Smooth muscle cell (in vitro differentiated cells): ENCODE measurements around the gene PCDHA2. TPM values are rescaled to one million over a fixed set of nuclear protein-coding genes. Genes with fewer than 3 reads are reported as not detected.
"Not testable (repeated sequence)": the region's sequence is repeated elsewhere in the genome, so short reads cannot be mapped to it uniquely, and the experiment has no call there.

Source experiments
- DNase-seq: peaks from one replicate; lab custom pipeline; 2025; ENCODE audit not compliant: unreplicated experiment; lab: John Stamatoyannopoulos, UW
- H2AFZ ChIP-seq: fragments of 200-600 bp; sonication (generic); 2 replicates; pipeline ENCODE4 v1.6.0; 2016; ENCODE audit warnings: antibody characterized with exemption, low read depth, mild to moderate bottlenecking
- H3F3A ChIP-seq: fragments of 200-600 bp; sonication (generic); 2 replicates; pipeline ENCODE4 v1.6.0; 2017; ENCODE audit warnings: antibody characterized with exemption, low read depth
- H3K27ac ChIP-seq: fragments of 200-600 bp; sonication (generic); 2 replicates; pipeline ENCODE4 v1.5.1; 2016; ENCODE audit warnings: low read depth, mild to moderate bottlenecking
- H3K27me3 ChIP-seq: fragments of 200-600 bp; sonication (generic); 2 replicates; pipeline ENCODE4 v1.6.1; 2016; ENCODE audit warnings: low read depth, mild to moderate bottlenecking
- H3K36me3 ChIP-seq: fragments of 200-600 bp; sonication (generic); 2 replicates; pipeline ENCODE4 v1.5.1; 2016; ENCODE audit warnings: low read depth
- H3K4me1 ChIP-seq: fragments of 200-600 bp; sonication (generic); 2 replicates; pipeline ENCODE4 v1.5.1; 2016; ENCODE audit warnings: low read depth
- H3K4me2 ChIP-seq: fragments of 200-600 bp; sonication (generic); 2 replicates; pipeline ENCODE4 v1.6.0; 2016; ENCODE audit warnings: mild to moderate bottlenecking
- H3K4me3 ChIP-seq: fragments of 200-600 bp; sonication (generic); 2 replicates; pipeline ENCODE4 v1.5.1; 2016; ENCODE audit warnings: mild to moderate bottlenecking
- H3K79me2 ChIP-seq: fragments of 200-600 bp; sonication (generic); 2 replicates; pipeline ENCODE4 v1.6.0; 2016; ENCODE audit warnings: low read depth, mild to moderate bottlenecking
- H3K9ac ChIP-seq: fragments of 200-600 bp; sonication (generic); 2 replicates; pipeline ENCODE4 v1.6.0; 2016; ENCODE audit warnings: low read depth
- H3K9me3 ChIP-seq: fragments of 200-600 bp; sonication (generic); replicated peaks from 2 replicates; pipeline ENCODE4 v1.5.1; 2016; ENCODE audit warnings: low read depth
- H4K20me1 ChIP-seq: fragments of 200-600 bp; sonication (generic); 2 replicates; pipeline ENCODE4 v1.6.0; 2016; ENCODE audit warnings: low read depth
- CTCF ChIP-seq: fragments of 200-600 bp; sonication (generic); IDR thresholded peaks from 2 replicates; pipeline ENCODE4 v1.5.1; 2017; ENCODE audit warnings: borderline replicate concordance, mild to moderate bottlenecking, antibody characterized with exemption; ENCODE audit not compliant: insufficient read depth, poor library complexity, severe bottlenecking
- WGBS: methylation state at CpG from one replicate; pipeline ENCODE4 v1.1.7; 2016; ENCODE audit warnings: low lambda C conversion rate; 5-methylcytosine and 5-hydroxymethylcytosine counted together
- polyA plus RNA-seq: library from polyadenylated mRNA; unstranded; fragments of >200 nt; fragmentation: Nextera tagmentation; extraction: Ambion mirVana; gene quantifications from 2 replicates; pipeline ENCODE4 v1.2.1, GENCODE V29; 2016
- total RNA-seq: library from RNA; depleted of rRNA; stranded (reverse); fragments of >200 nt; gene quantifications from 2 replicates; pipeline ENCODE4 v1.2.3, GENCODE V29; 2014

PCDHA2 gene
- total and polyA plus RNA-seq, 2 experiments from 2014 or later: 2.7 to 4.7 TPM

- H3F3A ChIP-seq: no peaks in the 10 kb centered on the region
- H3K4me2 ChIP-seq: no peak overlapping the region
- H3K27ac ChIP-seq: no peak overlapping the region
- no peak overlapping the region for H3K9ac ChIP-seq
- WGBS: 81% methylated on average over 4 of the region's 4 CpGs
- no peaks in the 10 kb centered on the region for H3K27me3 ChIP-seq
- no peaks in the 10 kb centered on the region for H3K4me1 ChIP-seq
- no peak for TF ChIP-seq CTCF
- H3K9me3 ChIP-seq: peaks cover 65% of the 10 kb centered on the region
- H3K79me2 ChIP-seq: no peaks in the 10 kb centered on the region
- no peak overlapping the region for H3K4me3 ChIP-seq
- H2AFZ ChIP-seq: no peak overlapping the region
- H4K20me1 ChIP-seq: no peaks in the 10 kb centered on the region
- no peak for DNase-seq
- H3K36me3 ChIP-seq: peaks cover 6% of the 10 kb centered on the region
Measured at GRCh38 chr5:140767444-140767843, 27.2 kb upstream of the PCDHA2 start.

GRCh38 chr5:140780512-140780911 is 14.1 kb upstream of the PCDHA2 start:
- Histone ChIP-seq H3K9me3 (peaks cover 4% of the 10 kb centered on the region), H2AFZ (no peak overlapping the region), H3K4me2 (no peak overlapping the region)

GRCh38 chr5:140785905-140786686 is 8.6 kb upstream of the PCDHA2 start, which contains the start of gene PCDHA1:
Gene PCDHA1 (plus strand): TSS chr5:140786140.
- 85% methylated on average over 29 of the region's 29 CpGs for whole genome bisulfite sequencing
- Histone ChIP-seq H3K9ac (no peak within 1 kb of the TSS), H2AFZ (no peak within 1 kb of the TSS), H4K20me1 (no peaks in the 10 kb centered on the region), H3K79me2 (no peaks in the 10 kb centered on the region), H3K36me3 (no peaks in the 10 kb centered on the region), H3K4me1 (no peaks in the 10 kb centered on the region), H3F3A (no peaks in the 10 kb centered on the region), H3K4me2 (no peak within 1 kb of the TSS), H3K9me3 (no peaks in the 10 kb centered on the region), H3K4me3 (no peak within 1 kb of the TSS), H3K27ac (no peak within 1 kb of the TSS), H3K27me3 (no peaks in the 10 kb centered on the region)
- no peak for TF ChIP-seq CTCF
- DNase-seq: no peak

More at GRCh38 chr5:140780512-140780911, 14.1 kb upstream of the PCDHA2 start:
- Histone ChIP-seq H3K27ac (no peak overlapping the region), H3K9ac (no peak overlapping the region), H3K27me3 (no peaks in the 10 kb centered on the region), H3K79me2 (no peaks in the 10 kb centered on the region), H3K4me1 (no peaks in the 10 kb centered on the region), H3K4me3 (no peak overlapping the region), H4K20me1 (no peaks in the 10 kb centered on the region), H3F3A (no peaks in the 10 kb centered on the region), H3K36me3 (no peaks in the 10 kb centered on the region)
- WGBS: 89% methylated on average over 1 of the region's 1 CpG
- DNase-seq: no peak
- no peak for TF ChIP-seq CTCF

- 98% methylated on average over 43 of the region's 44 CpGs for WGBS
- not testable (repeated sequence) for H3K9me3 ChIP-seq, DNase-seq
Measured at GRCh38 chr5:140787422-140787821, 7.2 kb upstream of the PCDHA2 start.

GRCh38 chr5:140787849-140788504 is 6.7 kb upstream of the PCDHA2 start:
- 97% methylated on average over 46 of the region's 70 CpGs for WGBS
- H3K4me2 ChIP-seq, H3K4me3 ChIP-seq, H3K79me2 ChIP-seq, DNase-seq, H3K9ac ChIP-seq, H3K27ac ChIP-seq, H3K4me1 ChIP-seq, H3F3A ChIP-seq, H2AFZ ChIP-seq, H3K9me3 ChIP-seq, H4K20me1 ChIP-seq, H3K36me3 ChIP-seq, H3K27me3 ChIP-seq: not testable (repeated sequence)

More at GRCh38 chr5:140787422-140787821, 7.2 kb upstream of the PCDHA2 start:
- not testable (repeated sequence) for H4K20me1 ChIP-seq, H3K27ac ChIP-seq, H3K36me3 ChIP-seq, H2AFZ ChIP-seq, H3F3A ChIP-seq, H3K4me2 ChIP-seq, H3K9ac ChIP-seq, H3K4me3 ChIP-seq, H3K27me3 ChIP-seq, H3K4me1 ChIP-seq, H3K79me2 ChIP-seq
